Vagina (tissue), 2 donors: ENCODE data around the gene EVA1C. TPM values are rescaled to one million over a fixed set of nuclear protein-coding genes. Genes with fewer than 3 reads are reported as not detected.
"Not testable (repeated sequence)": the region's sequence is repeated elsewhere in the genome, so short reads cannot be mapped to it uniquely, and the experiment has no call there.

ENCODE experiments used
- DNase-seq, 2 donors: peaks; one replicate each; pipeline ENCODE4 v3.0.0-alpha.2; 2017; ENCODE audit errors: extremely low spot score in 2 of 2
- H3K27ac ChIP-seq: fragments of 200-600 bp; sonication (generic); one replicate; pipeline ENCODE4 v1.5.1; 2019
- H3K27me3 ChIP-seq: fragments of 200-600 bp; sonication (generic); one replicate; pipeline ENCODE4 v1.5.1; 2019
- H3K36me3 ChIP-seq, 2 donors: fragments of 200-600 bp; sonication (generic); one replicate each; pipeline ENCODE4 v1.5.1; 2017 to 2019
- H3K4me1 ChIP-seq: fragments of 200-600 bp; sonication (generic); one replicate; pipeline ENCODE4 v1.5.1; 2019
- H3K4me3 ChIP-seq, 2 donors: fragments of 200-600 bp; sonication (generic); 1 replicate in 1 of 2; 2 replicates in 1 of 2; pipeline ENCODE4 v1.5.1; 2016 to 2019
- H3K9me3 ChIP-seq: fragments of 200-600 bp; sonication (generic); one replicate; pipeline ENCODE4 v1.5.1; 2019
- POLR2A ChIP-seq, 2 donors: fragments of 450-650 bp; IDR thresholded peaks; one replicate each; pipeline ENCODE4 v1.6.1; 2017; ENCODE audit warnings: antibody characterized with exemption in 2 of 2, mild to moderate bottlenecking in 2 of 2, moderate library complexity in 2 of 2
- POLR2AphosphoS5 ChIP-seq, 2 donors: sonication (generic); formaldehyde crosslinking; IDR thresholded peaks; one replicate each; pipeline ENCODE4 v1.9.0; 2017; ENCODE audit warnings: antibody characterized with exemption in 2 of 2, mild to moderate bottlenecking in 2 of 2, low read depth in 1 of 2; ENCODE audit not compliant: insufficient read depth in 1 of 2
- intact Hi-C: fragments of 100-400 bp; cut with DNase I; formaldehyde crosslinking; loops from one replicate; pipeline ENCODE4 v1.15.1; 2023
- total RNA-seq: library from RNA; depleted of rRNA; stranded (reverse); fragments of >200 nt; gene quantifications from one replicate; pipeline ENCODE4 v1.2.3, GENCODE V29; 2016
- TF ChIP-seq, protein P1 (sequence below), 3 experiments: fragments of 450-650 bp in 2 of 3; fragments of 200-600 bp in 1 of 3; sonication (generic) in 1 of 3; IDR thresholded peaks; one replicate each; pipeline ENCODE4 v1.5.1; 2017 to 2019; ENCODE audit warnings: antibody characterized with exemption in 3 of 3, mild to moderate bottlenecking in 2 of 3, moderate library complexity in 2 of 3

Gene EVA1C
- total RNA-seq, 1 donor from 2014 or later = 66.5 TPM

DNA sequence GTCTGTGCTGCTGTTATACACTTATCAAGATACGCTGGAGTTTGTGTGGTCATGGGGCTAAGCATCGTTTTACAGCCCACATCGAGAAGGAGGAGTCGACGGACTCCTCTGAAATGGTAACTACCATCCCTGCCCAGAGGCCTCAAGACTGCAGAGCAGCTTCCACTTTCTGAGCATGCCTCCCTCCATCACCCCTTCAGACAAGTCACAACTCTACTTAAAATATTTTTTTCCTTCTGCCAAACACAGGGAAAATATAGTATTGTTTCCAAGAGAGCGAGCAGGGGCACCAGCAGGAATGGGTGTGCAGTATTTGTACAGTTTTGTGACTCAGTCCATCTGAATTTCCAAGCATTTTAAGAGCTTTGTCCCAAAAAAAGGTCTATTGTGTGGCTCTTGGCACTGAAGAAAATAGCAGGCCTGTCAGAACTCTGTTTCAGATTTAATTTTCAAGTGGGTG, 14.1 kb downstream of the EVA1C start:
- intact Hi-C loops = no loop called here
- Histone ChIP-seq H3K4me3 (no peak overlapping the region), H3K27me3 (no peaks in the 10 kb centered on the region), H3K4me1 (peaks cover 60% of the 10 kb centered on the region), H3K36me3 (no peaks in the 10 kb centered on the region), H3K9me3 (no peaks in the 10 kb centered on the region), H3K27ac (peak overlapping the region; percentile 51)
- TF ChIP-seq, protein P1, sequence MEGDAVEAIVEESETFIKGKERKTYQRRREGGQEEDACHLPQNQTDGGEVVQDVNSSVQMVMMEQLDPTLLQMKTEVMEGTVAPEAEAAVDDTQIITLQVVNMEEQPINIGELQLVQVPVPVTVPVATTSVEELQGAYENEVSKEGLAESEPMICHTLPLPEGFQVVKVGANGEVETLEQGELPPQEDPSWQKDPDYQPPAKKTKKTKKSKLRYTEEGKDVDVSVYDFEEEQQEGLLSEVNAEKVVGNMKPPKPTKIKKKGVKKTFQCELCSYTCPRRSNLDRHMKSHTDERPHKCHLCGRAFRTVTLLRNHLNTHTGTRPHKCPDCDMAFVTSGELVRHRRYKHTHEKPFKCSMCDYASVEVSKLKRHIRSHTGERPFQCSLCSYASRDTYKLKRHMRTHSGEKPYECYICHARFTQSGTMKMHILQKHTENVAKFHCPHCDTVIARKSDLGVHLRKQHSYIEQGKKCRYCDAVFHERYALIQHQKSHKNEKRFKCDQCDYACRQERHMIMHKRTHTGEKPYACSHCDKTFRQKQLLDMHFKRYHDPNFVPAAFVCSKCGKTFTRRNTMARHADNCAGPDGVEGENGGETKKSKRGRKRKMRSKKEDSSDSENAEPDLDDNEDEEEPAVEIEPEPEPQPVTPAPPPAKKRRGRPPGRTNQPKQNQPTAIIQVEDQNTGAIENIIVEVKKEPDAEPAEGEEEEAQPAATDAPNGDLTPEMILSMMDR (IDR thresholded peaks at IDR 0.05) = no peak
- TF ChIP-seq POLR2A (IDR thresholded peaks at IDR 0.05) (no peak), POLR2AphosphoS5 (IDR thresholded peaks at IDR 0.05; ENCODE audit: insufficient read depth in 1 of 2, low read depth in 1 of 2) (no peak)
- DNase-seq = no peak

DNA sequence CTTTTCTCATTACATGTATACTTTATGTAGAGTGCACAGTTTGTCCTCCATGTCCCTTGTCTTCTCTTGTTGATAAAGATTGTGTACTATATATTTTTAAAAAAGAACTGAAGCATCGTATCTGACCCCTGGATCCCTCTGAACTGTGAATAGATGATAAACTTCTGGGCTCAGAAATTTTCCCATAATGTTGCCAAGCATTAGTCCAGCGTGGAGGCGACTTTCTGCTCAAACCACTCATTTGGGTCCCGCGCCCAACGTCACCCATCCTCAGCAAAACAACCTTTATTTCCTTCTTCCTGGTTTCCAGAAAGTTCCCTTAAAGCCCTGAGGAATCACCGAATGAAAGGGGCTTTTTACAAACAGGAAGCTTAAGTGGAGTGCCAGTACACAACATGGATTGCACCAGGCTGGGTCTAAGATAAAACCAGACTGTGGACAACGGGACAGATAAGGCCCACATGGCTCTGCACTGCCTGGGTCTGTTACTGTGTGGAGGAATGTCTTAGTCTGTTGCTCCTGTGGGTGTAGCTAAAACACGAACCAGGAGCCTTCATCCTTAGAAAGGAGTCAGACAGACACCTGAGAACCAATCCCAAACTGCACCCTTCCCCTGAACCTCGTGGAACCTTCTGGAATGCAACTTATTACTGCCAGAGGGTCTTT, 15.6 kb downstream of the EVA1C start:
- H3K4me1 ChIP-seq = peaks cover 62% of the 10 kb centered on the region

DNA sequence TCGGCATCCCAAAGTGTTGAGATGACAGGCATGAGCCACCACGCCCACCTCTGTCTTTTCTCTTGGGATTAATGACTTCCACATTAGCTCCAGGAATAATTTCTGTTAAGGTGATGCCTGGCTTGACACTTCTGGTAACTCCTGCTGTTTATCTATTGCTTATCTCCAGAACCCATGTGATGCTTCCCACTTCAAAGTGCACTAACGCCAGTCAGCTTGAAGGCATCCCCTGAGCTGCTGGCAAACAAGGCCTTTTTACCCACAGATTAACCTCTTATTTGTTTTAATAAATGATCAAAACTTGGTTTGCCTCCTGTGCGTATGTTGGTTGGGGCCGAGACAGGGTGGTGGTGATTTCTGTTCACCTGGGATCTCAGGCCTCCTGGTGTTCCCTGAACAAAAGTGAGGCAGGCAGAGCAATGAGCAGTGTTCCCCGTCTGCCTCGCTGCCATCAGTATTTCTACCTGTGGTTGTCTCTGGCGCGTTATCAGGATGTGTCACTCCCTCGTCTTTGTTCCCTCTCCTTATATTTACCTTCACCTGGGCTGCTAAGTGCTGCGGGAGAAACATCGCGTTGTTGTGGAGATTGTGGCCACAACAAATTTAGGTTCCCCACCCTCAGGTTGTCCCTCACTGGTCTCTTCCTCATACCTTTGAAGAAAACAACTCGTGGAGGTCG, 20.6 kb downstream of the EVA1C start:
- DNase-seq, H3K27me3 ChIP-seq, H3K9me3 ChIP-seq, intact Hi-C loops, H3K36me3 ChIP-seq, H3K27ac ChIP-seq, H3K4me3 ChIP-seq: not testable (repeated sequence)
- H3K4me1 ChIP-seq = peaks cover 34% of the 10 kb centered on the region

More for the DNA sequence above, 15.6 kb downstream of the EVA1C start:
- no peak overlapping the region for H3K4me3 ChIP-seq
- DNase-seq = no peak
- no peaks in the 10 kb centered on the region for H3K36me3 ChIP-seq
- TF ChIP-seq POLR2A (IDR thresholded peaks at IDR 0.05) (no peak), POLR2AphosphoS5 (IDR thresholded peaks at IDR 0.05; ENCODE audit: insufficient read depth in 1 of 2, low read depth in 1 of 2) (no peak)
- TF ChIP-seq, protein P1 (IDR thresholded peaks at IDR 0.05) = no peak
- intact Hi-C loops = no loop called here
- no peaks in the 10 kb centered on the region for H3K9me3 ChIP-seq
- H3K27ac ChIP-seq = peak overlapping the region; percentile 4
- no peaks in the 10 kb centered on the region for H3K27me3 ChIP-seq

DNA sequence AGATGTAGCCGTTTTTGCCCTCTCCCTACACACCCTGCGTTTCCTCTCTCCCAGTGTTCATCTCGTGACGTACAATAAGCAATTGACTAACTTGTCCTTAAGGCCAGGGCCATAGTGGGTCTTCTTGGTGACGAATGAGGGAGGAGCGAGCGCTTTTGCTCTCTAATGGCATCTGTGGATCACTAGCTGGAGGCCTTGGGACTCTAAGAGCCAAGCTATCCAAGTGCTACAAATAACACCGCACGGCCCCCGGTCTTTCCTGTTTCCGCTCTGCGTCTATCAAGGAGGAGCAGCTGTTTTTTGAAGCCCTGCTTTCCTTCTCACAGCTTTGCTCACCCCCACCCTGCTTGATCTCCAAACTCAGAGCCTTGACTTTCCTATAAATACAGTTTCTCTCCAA, 25.2 kb downstream of the EVA1C start:
- DNase-seq = no peak
- H3K27me3 ChIP-seq = no peaks in the 10 kb centered on the region
- no peaks in the 10 kb centered on the region for H3K9me3 ChIP-seq
- H3K36me3 ChIP-seq = no peaks in the 10 kb centered on the region
- no peak overlapping the region for H3K4me3 ChIP-seq
- peaks cover 23% of the 10 kb centered on the region for H3K4me1 ChIP-seq
- no peak overlapping the region for H3K27ac ChIP-seq
- TF ChIP-seq, protein P1 (IDR thresholded peaks at IDR 0.05) = no peak
- TF ChIP-seq POLR2A (IDR thresholded peaks at IDR 0.05) = no peak
- TF ChIP-seq POLR2AphosphoS5 (IDR thresholded peaks at IDR 0.05; ENCODE audit: insufficient read depth in 1 of 2, low read depth in 1 of 2) = no peak
- intact Hi-C loops = no loop called here

DNA sequence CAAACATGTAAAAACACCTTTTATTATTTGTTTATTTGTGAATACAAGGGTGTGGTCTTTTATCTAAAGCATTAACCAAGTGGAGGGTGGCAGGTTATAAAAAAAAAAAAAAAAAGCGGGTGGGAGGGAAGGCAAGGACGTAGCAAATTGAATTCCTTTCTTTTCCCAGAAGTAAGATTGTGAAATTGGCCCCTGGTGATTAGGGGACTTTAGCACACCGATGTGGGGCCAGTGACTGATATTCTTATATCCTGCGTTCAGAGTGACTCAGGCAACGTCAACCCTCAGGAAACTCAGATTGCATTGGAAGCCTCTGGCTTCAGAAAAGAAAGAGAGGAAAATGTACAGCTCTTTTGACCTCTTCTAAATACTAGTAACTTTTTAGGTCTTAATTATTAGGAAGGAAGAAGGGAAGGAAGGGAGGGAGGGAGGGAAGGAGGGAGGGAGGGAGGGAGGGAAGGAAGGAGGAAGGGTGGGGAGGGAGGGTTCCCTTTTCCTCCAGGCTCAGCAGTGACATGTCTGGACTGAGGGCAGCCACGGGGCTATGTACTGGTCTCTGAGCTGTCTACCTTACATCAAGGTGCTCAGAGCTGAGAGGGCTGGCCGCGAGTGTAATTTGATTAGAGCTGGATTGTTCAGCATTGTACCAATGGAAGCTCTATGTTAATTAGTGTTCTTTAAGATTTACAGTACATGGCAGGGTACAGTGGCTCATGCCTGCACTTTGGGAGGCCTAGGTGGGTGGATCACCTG, 30.2 kb downstream of the EVA1C start:
- H3K27ac ChIP-seq = no peak overlapping the region
- no peaks in the 10 kb centered on the region for H3K4me1 ChIP-seq

More for the DNA sequence above, 30.2 kb downstream of the EVA1C start:
- intact Hi-C loops = no loop called here
- Histone ChIP-seq H3K27me3 (no peaks in the 10 kb centered on the region), H3K9me3 (no peaks in the 10 kb centered on the region), H3K36me3 (no peaks in the 10 kb centered on the region), H3K4me3 (no peak overlapping the region)
- DNase-seq = no peak
- TF ChIP-seq, protein P1 (IDR thresholded peaks at IDR 0.05) = no peak
- TF ChIP-seq POLR2AphosphoS5 (IDR thresholded peaks at IDR 0.05; ENCODE audit: insufficient read depth in 1 of 2, low read depth in 1 of 2) (no peak), POLR2A (IDR thresholded peaks at IDR 0.05) (no peak)
